ENCODE results near the gene KIRREL1.

The KIRREL1 gene

DNA sequence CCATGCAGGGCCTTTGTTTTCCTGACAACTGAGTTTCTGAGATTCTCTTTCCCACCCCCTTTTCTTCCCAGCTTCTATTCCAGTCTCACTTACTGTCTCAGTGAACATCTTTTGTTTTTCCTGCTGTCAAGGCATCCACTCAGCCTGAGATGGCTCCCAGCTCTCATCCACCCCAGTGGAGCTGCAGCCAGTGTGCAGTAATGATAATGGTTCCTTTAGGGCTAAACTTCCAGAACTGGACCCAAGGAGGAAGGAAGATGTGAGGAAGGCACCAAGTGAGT lies 44.4 kb upstream of the KIRREL1 start:
- H3K9me3 ChIP-seq (ENCODE audit: low read length) = no peaks in the 10 kb centered on the region
- H4K20me1 ChIP-seq (ENCODE audit: insufficient read depth, low read length) = no peaks in the 10 kb centered on the region
- H3K9ac ChIP-seq (ENCODE audit: low read length) = no peak overlapping the region
- no peak overlapping the region for H3K4me2 ChIP-seq (ENCODE audit: low read length)
- no peaks in the 10 kb centered on the region for H3K36me3 ChIP-seq (ENCODE audit: insufficient read depth, low read length)
- no peak overlapping the region for H3K4me3 ChIP-seq (ENCODE audit: low read depth, low read length, poor library complexity, severe bottlenecking)
- no peak for TF ChIP-seq EZH2 (IDR thresholded peaks at IDR 0.05; ENCODE audit: borderline replicate concordance, low read length)
- TF ChIP-seq, protein P1, sequence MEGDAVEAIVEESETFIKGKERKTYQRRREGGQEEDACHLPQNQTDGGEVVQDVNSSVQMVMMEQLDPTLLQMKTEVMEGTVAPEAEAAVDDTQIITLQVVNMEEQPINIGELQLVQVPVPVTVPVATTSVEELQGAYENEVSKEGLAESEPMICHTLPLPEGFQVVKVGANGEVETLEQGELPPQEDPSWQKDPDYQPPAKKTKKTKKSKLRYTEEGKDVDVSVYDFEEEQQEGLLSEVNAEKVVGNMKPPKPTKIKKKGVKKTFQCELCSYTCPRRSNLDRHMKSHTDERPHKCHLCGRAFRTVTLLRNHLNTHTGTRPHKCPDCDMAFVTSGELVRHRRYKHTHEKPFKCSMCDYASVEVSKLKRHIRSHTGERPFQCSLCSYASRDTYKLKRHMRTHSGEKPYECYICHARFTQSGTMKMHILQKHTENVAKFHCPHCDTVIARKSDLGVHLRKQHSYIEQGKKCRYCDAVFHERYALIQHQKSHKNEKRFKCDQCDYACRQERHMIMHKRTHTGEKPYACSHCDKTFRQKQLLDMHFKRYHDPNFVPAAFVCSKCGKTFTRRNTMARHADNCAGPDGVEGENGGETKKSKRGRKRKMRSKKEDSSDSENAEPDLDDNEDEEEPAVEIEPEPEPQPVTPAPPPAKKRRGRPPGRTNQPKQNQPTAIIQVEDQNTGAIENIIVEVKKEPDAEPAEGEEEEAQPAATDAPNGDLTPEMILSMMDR (IDR thresholded peaks at IDR 0.05; ENCODE audit: low read length) = no peak
- H3K27ac ChIP-seq (ENCODE audit: low read depth, low read length, poor library complexity, severe bottlenecking) = no peak overlapping the region
- H3K9me2 ChIP-seq (ENCODE audit: low read depth, low read length) = no peaks in the 10 kb centered on the region
- no peaks in the 10 kb centered on the region for H3F3A ChIP-seq (ENCODE audit: insufficient read depth, low read length)
- H2AFZ ChIP-seq (ENCODE audit: low read length) = no peak overlapping the region
- H3K4me1 ChIP-seq (ENCODE audit: insufficient read depth, low read length, severe bottlenecking) = no peaks in the 10 kb centered on the region
- no peaks in the 10 kb centered on the region for H3K79me2 ChIP-seq (ENCODE audit: insufficient read depth, low read length)
- no peaks in the 10 kb centered on the region for H3K27me3 ChIP-seq (ENCODE audit: insufficient read depth, low read length)

- no peak overlapping the region for H3K4me3 ChIP-seq (ENCODE audit: low read depth, low read length, poor library complexity, severe bottlenecking)
- no peaks in the 10 kb centered on the region for H3K9me2 ChIP-seq (ENCODE audit: low read depth, low read length)
- no peaks in the 10 kb centered on the region for H3K9me3 ChIP-seq (ENCODE audit: low read length)
- no peak overlapping the region for H3K27ac ChIP-seq (ENCODE audit: low read depth, low read length, poor library complexity, severe bottlenecking)
- no peak overlapping the region for H2AFZ ChIP-seq (ENCODE audit: low read length)
- H3K9ac ChIP-seq (ENCODE audit: low read length) = no peak overlapping the region
- H3K27me3 ChIP-seq (ENCODE audit: insufficient read depth, low read length) = no peaks in the 10 kb centered on the region
- H3F3A ChIP-seq (ENCODE audit: insufficient read depth, low read length) = no peaks in the 10 kb centered on the region
- no peaks in the 10 kb centered on the region for H4K20me1 ChIP-seq (ENCODE audit: insufficient read depth, low read length)
- no peaks in the 10 kb centered on the region for H3K36me3 ChIP-seq (ENCODE audit: insufficient read depth, low read length)
- no peaks in the 10 kb centered on the region for H3K79me2 ChIP-seq (ENCODE audit: insufficient read depth, low read length)
- TF ChIP-seq, protein P1 (IDR thresholded peaks at IDR 0.05; ENCODE audit: low read length) = no peak
- TF ChIP-seq EZH2 (IDR thresholded peaks at IDR 0.05; ENCODE audit: borderline replicate concordance, low read length) = no peak
- no peaks in the 10 kb centered on the region for H3K4me1 ChIP-seq (ENCODE audit: insufficient read depth, low read length, severe bottlenecking)
- no peak overlapping the region for H3K4me2 ChIP-seq (ENCODE audit: low read length)
Observed at GRCh38 chr1:157951230-157951629, 42.2 kb upstream of the KIRREL1 start.

GRCh38 chr1:157952601-157953000 lies 40.8 kb upstream of the KIRREL1 start:
- Histone ChIP-seq H3F3A (ENCODE audit: insufficient read depth, low read length) (no peaks in the 10 kb centered on the region), H3K4me3 (ENCODE audit: low read depth, low read length, poor library complexity, severe bottlenecking) (no peak overlapping the region), H3K27me3 (ENCODE audit: insufficient read depth, low read length) (no peaks in the 10 kb centered on the region), H4K20me1 (ENCODE audit: insufficient read depth, low read length) (no peaks in the 10 kb centered on the region), H3K27ac (ENCODE audit: low read depth, low read length, poor library complexity, severe bottlenecking) (no peak overlapping the region), H3K9me3 (ENCODE audit: low read length) (no peaks in the 10 kb centered on the region), H3K36me3 (ENCODE audit: insufficient read depth, low read length) (no peaks in the 10 kb centered on the region), H3K9ac (ENCODE audit: low read length) (no peak overlapping the region), H3K9me2 (ENCODE audit: low read depth, low read length) (no peaks in the 10 kb centered on the region), H3K4me2 (ENCODE audit: low read length) (no peak overlapping the region), H3K4me1 (ENCODE audit: insufficient read depth, low read length, severe bottlenecking) (no peaks in the 10 kb centered on the region), H2AFZ (ENCODE audit: low read length) (no peak overlapping the region), H3K79me2 (ENCODE audit: insufficient read depth, low read length) (no peaks in the 10 kb centered on the region)
- no peak for TF ChIP-seq EZH2 (IDR thresholded peaks at IDR 0.05; ENCODE audit: borderline replicate concordance, low read length)
- TF ChIP-seq, protein P1 (IDR thresholded peaks at IDR 0.05; ENCODE audit: low read length) = no peak
